ENCODE data around the gene BBS9.
"Not testable (repeated sequence)": the region's sequence is repeated elsewhere in the genome, so short reads cannot be mapped to it uniquely, and the experiment has no call there.

The BBS9 gene

GRCh38 chr7:33128990-33129805 lies at the start of gene BBS9:
TSS of gene BBS9 (plus strand) at chr7:33129564. CDS start at chr7:33146253, 16,689 bp downstream.
- DNase-seq (ENCODE audit: low read depth): peak; percentile 96

- DNase-seq (ENCODE audit: low read depth): no peak
Observed at GRCh38 chr7:33079763-33080690, 49.3 kb upstream of the BBS9 start.

GRCh38 chr7:33087356-33087755 lies 42.0 kb upstream of the BBS9 start:
- no peak for DNase-seq (ENCODE audit: low read depth)

DNA sequence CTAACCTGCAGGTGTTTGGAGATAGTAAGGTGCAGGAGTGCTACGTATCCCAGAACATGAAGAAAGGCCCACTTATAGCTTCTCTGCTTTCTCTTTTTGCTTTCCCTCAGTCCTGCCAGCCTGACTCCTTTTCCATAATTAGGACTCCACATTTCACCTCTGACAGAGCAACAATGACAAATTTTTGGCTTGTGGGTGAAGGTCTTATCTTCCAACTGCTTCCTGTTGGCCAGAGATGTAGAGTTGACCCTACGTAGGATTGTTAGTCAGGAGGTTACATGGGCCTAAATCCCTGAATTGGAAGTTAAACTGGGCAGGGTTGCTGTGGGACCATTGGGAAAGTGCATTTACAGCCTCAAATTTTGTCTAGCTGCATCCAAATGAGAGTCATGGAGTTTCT lies 41.5 kb upstream of the BBS9 start:
- DNase-seq (ENCODE audit: low read depth): no peak

GRCh38 chr7:33089142-33089541 lies 40.2 kb upstream of the BBS9 start:
- no peak for DNase-seq (ENCODE audit: low read depth)

GRCh38 chr7:33091111-33091531 lies 38.2 kb upstream of the BBS9 start:
- peak; percentile 64 for DNase-seq (ENCODE audit: low read depth)

- no peak for DNase-seq (ENCODE audit: low read depth)
Observed at GRCh38 chr7:33091641-33092191, 37.6 kb upstream of the BBS9 start.

- DNase-seq (ENCODE audit: low read depth): no peak
Observed at GRCh38 chr7:33093266-33093665, 36.1 kb upstream of the BBS9 start.

GRCh38 chr7:33094745-33095275 lies 34.6 kb upstream of the BBS9 start:
- not testable (repeated sequence) for DNase-seq (ENCODE audit: low read depth)

DNA sequence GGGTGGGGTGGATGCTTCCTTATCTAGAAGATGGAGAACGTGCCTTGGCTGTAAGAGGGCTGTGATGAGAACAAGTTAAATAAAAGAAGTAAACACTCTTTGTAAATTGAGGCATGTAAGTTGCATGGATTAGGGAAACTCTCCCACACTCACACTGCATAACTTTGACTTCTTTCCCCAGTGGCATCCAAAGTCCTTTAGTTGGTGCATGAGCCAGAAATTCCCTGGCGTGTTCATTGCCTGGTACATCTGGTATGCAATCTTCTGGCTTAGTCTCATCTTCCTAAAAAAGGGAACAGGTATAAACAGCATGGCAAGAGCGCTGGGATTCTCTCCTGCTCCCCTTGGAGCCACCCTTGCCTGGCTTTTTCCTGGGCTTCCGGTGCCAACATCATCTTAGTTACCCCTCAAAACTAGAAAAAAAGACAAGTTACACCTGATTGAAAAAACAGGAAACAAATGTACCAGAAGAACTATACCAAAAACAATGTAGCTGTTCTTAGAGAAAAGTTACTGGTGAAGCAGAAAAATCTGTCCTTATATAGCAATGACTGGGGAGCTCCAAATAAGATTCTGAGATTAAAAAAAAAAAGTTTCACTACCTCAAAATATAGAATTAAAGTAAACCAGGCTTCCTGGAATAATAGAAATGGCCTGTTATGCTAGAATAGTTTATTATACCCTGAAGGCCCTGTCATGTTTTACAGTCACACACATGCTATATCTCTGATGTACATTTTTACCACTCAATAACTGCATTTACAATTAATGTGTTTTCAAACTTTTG lies 30.0 kb upstream of the BBS9 start:
- DNase-seq (ENCODE audit: low read depth): no peak

- DNase-seq (ENCODE audit: low read depth): no peak
Observed at GRCh38 chr7:33100770-33101169, 28.6 kb upstream of the BBS9 start.

- no peak for DNase-seq (ENCODE audit: low read depth)
Observed at GRCh38 chr7:33101906-33102305, 27.5 kb upstream of the BBS9 start.

- peak; percentile 66 for DNase-seq (ENCODE audit: low read depth)
Observed at GRCh38 chr7:33107136-33108066, 22.0 kb upstream of the BBS9 start.

GRCh38 chr7:33108554-33109004 lies 20.8 kb upstream of the BBS9 start:
- DNase-seq (ENCODE audit: low read depth): no peak

DNA sequence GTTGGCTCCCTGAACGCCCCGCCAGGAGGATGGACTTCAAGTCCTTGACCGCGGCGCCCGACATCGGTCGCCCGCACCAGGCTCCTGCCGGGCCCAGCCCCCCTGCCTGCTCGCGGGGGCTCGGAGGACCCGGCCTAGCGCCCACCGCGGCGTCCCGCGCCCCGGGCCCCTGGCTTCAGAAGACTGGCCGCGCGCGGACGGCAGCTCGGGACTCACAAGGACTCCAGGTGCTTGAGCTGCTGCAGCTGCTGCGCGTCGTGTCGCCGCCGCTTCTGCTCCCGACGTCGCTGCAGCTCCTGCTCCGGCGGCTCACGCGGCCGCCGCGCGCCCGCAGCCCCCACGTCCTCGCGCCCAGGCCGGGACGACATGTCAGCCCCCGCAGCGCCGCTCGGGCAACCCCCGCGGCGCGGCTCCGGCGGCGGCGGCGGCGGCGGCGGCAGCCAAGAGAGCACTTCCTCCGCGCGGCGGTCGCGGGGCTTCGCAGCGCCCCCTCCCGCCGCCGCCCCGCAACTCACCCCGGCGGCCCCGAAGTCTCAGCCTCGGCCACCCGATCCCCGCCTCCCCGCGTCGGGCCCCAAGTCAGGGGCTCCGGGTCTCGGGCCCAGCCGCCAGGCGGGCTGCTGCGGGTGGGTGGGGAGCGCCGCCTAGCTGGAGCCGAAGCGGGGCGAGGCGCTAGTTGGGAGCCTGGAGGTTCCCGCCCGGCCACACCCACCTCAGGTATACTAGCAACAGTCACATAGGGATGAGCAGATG lies 20.2 kb upstream of the BBS9 start, which contains the start of gene RP9:
RP9 (minus strand) TSS at position 400 of the 753 bp plus-strand sequence; CDS start at position 368, 32 bp downstream.
- DNase-seq (ENCODE audit: low read depth): peak; percentile 68

- DNase-seq (ENCODE audit: low read depth): peak; percentile 45
Observed at GRCh38 chr7:33109758-33110238, 19.6 kb upstream of the BBS9 start.

- no peak for DNase-seq (ENCODE audit: low read depth)
Observed at GRCh38 chr7:33111614-33112013, 17.8 kb upstream of the BBS9 start.

DNA sequence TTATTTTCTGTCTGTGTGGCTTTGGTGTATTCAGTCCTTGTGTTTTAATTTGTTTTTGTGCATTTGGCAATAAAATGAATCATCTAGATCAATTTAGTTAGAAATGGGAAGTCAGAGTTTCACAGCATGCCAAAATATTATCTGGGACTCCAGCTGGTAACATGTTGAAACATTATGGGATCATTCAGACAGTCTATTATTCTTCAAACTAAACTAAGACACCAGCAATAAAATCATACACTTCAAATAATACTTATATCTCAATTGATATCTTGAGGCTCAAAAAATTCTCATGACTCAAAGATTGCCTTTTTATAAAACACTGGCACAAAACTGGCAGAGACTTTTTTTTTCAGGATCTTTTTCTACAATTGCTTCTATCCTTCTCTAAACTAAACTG lies 14.4 kb upstream of the BBS9 start:
- DNase-seq (ENCODE audit: low read depth): no peak

- no peak for DNase-seq (ENCODE audit: low read depth)
Observed at GRCh38 chr7:33118383-33118782, 11.0 kb upstream of the BBS9 start.
